Measurements from ENCODE around the gene DEFB131A.
"Not testable (repeated sequence)": the region's sequence is repeated elsewhere in the genome, so short reads cannot be mapped to it uniquely, and the experiment has no call there.

Gene DEFB131A

GRCh38 chr4:9494256-9495035 is 50.2 kb downstream of the DEFB131A start:
- not testable (repeated sequence) for DNase-seq (ENCODE audit: low spot score)

GRCh38 chr4:9495443-9495842 is 51.2 kb downstream of the DEFB131A start:
- peak; percentile 39 for DNase-seq (ENCODE audit: low spot score)

GRCh38 chr4:9497575-9498467 is 53.6 kb downstream of the DEFB131A start:
- DNase-seq (ENCODE audit: low spot score), result not testable (repeated sequence)

- not testable (repeated sequence) for DNase-seq (ENCODE audit: low spot score)
Observed at GRCh38 chr4:9498468-9499040, 54.3 kb downstream of the DEFB131A start.

- not testable (repeated sequence) for DNase-seq (ENCODE audit: low spot score)
Observed at GRCh38 chr4:9499974-9500487, 55.8 kb downstream of the DEFB131A start.

Measured in CD4-positive, alpha-beta T cell treated with Interleukin-2 at 100 ng/mL for 4 hours (primary cell).